Loucy (cell line): ENCODE measurements around the gene PCBP3.

ENCODE experiments used
- H2AFZ ChIP-seq: fragments of 200-600 bp; sonication (generic); 2 replicates; pipeline ENCODE4 v1.6.0; 2016; ENCODE audit warnings: antibody characterized with exemption, mild to moderate bottlenecking, low read length, moderate library complexity
- H3F3A ChIP-seq: fragments of 200-600 bp; 2 replicates; pipeline ENCODE4 v1.6.0; 2016; ENCODE audit warnings: antibody characterized with exemption, low read depth, mild to moderate bottlenecking
- H3K27me3 ChIP-seq: fragments of 200-600 bp; sonication (generic); 2 replicates; pipeline ENCODE4 v1.6.1; 2014; ENCODE audit warnings: low read length, mild to moderate bottlenecking; ENCODE audit not compliant: insufficient read depth, poor library complexity, severe bottlenecking
- H3K36me3 ChIP-seq: fragments of 200-600 bp; sonication (generic); 2 replicates; pipeline ENCODE4 v1.6.1; 2016; ENCODE audit warnings: low read length; ENCODE audit not compliant: insufficient read depth
- H3K4me1 ChIP-seq: fragments of 200-600 bp; sonication (generic); 2 replicates; pipeline ENCODE4 v1.5.1; 2014; ENCODE audit warnings: low read length, mild to moderate bottlenecking; ENCODE audit not compliant: insufficient read depth, poor library complexity, severe bottlenecking
- H3K4me2 ChIP-seq: fragments of 200-600 bp; sonication (generic); 2 replicates; pipeline ENCODE4 v1.6.0; 2014; ENCODE audit warnings: antibody characterized with exemption, low read length, low read depth, mild to moderate bottlenecking; ENCODE audit not compliant: poor library complexity, severe bottlenecking
- H3K4me3 ChIP-seq: fragments of 200-600 bp; sonication (generic); 2 replicates; pipeline ENCODE4 v1.5.1; 2014; ENCODE audit warnings: low read length, mild to moderate bottlenecking, mixed read lengths; ENCODE audit not compliant: poor library complexity, severe bottlenecking
- H3K79me2 ChIP-seq: fragments of 200-600 bp; sonication (generic); 2 replicates; pipeline ENCODE4 v1.6.1; 2014; ENCODE audit warnings: low read length; ENCODE audit not compliant: insufficient read depth
- H3K9ac ChIP-seq: fragments of 200-600 bp; sonication (generic); 2 replicates; pipeline ENCODE4 v1.6.0; 2014; ENCODE audit warnings: mild to moderate bottlenecking, low read depth, low read length, moderate library complexity; ENCODE audit not compliant: poor library complexity, severe bottlenecking
- H3K9me2 ChIP-seq: fragments of 200-600 bp; sonication (generic); replicated peaks from 2 replicates; pipeline ENCODE4 v1.6.1; 2016; ENCODE audit warnings: low read depth, low read length, mixed read lengths
- H3K9me3 ChIP-seq: fragments of 200-600 bp; sonication (generic); 2 replicates; pipeline ENCODE4 v1.6.1; 2014; ENCODE audit warnings: mild to moderate bottlenecking, antibody characterized with exemption, low read length, low read depth; ENCODE audit not compliant: insufficient read depth
- H4K20me1 ChIP-seq: fragments of 200-600 bp; sonication (generic); 2 replicates; pipeline ENCODE4 v1.6.0; 2014; ENCODE audit warnings: antibody characterized with exemption, low read length, mild to moderate bottlenecking; ENCODE audit not compliant: insufficient read depth, poor library complexity, severe bottlenecking
- EZH2phosphoT487 ChIP-seq: fragments of 200-600 bp; IDR thresholded peaks from 2 replicates; pipeline ENCODE4 v1.6.1; 2018; ENCODE audit warnings: antibody characterized with exemption, mild to moderate bottlenecking, moderate library complexity, borderline replicate concordance
- TF ChIP-seq, protein P1 (sequence below): fragments of 200-600 bp; sonication (generic); conservative IDR thresholded peaks from 2 replicates; pipeline ENCODE4 v1.5.1; 2014; ENCODE audit warnings: mild to moderate bottlenecking, antibody characterized with exemption, low read length

Gene PCBP3

GRCh38 chr21:45826676-45827301 lies 183.3 kb downstream of the PCBP3 start:
- no peak overlapping the region for H3K4me3 ChIP-seq
- TF ChIP-seq EZH2phosphoT487 = no peak
- TF ChIP-seq, protein P1, sequence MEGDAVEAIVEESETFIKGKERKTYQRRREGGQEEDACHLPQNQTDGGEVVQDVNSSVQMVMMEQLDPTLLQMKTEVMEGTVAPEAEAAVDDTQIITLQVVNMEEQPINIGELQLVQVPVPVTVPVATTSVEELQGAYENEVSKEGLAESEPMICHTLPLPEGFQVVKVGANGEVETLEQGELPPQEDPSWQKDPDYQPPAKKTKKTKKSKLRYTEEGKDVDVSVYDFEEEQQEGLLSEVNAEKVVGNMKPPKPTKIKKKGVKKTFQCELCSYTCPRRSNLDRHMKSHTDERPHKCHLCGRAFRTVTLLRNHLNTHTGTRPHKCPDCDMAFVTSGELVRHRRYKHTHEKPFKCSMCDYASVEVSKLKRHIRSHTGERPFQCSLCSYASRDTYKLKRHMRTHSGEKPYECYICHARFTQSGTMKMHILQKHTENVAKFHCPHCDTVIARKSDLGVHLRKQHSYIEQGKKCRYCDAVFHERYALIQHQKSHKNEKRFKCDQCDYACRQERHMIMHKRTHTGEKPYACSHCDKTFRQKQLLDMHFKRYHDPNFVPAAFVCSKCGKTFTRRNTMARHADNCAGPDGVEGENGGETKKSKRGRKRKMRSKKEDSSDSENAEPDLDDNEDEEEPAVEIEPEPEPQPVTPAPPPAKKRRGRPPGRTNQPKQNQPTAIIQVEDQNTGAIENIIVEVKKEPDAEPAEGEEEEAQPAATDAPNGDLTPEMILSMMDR = no peak
- H4K20me1 ChIP-seq = no peaks in the 10 kb centered on the region
- no peaks in the 10 kb centered on the region for H3K9me3 ChIP-seq
- no peak overlapping the region for H3K4me2 ChIP-seq
- H3F3A ChIP-seq = no peaks in the 10 kb centered on the region
- H3K9ac ChIP-seq = no peak overlapping the region
- no peaks in the 10 kb centered on the region for H3K79me2 ChIP-seq
- peaks cover 5% of the 10 kb centered on the region for H3K4me1 ChIP-seq
- H3K27me3 ChIP-seq = no peaks in the 10 kb centered on the region
- H2AFZ ChIP-seq = no peak overlapping the region
- no peaks in the 10 kb centered on the region for H3K36me3 ChIP-seq
- no peaks in the 10 kb centered on the region for H3K9me2 ChIP-seq

- Histone ChIP-seq H3K79me2 (no peaks in the 10 kb centered on the region), H2AFZ (no peak overlapping the region), H3K9me2 (no peaks in the 10 kb centered on the region), H3K4me2 (no peak overlapping the region), H4K20me1 (no peaks in the 10 kb centered on the region), H3K9ac (no peak overlapping the region), H3K27me3 (no peaks in the 10 kb centered on the region), H3K4me1 (peaks cover 5% of the 10 kb centered on the region), H3F3A (no peaks in the 10 kb centered on the region), H3K36me3 (no peaks in the 10 kb centered on the region), H3K9me3 (no peaks in the 10 kb centered on the region), H3K4me3 (no peak overlapping the region)
- TF ChIP-seq EZH2phosphoT487 = no peak
- TF ChIP-seq, protein P1 = no peak
Measured at GRCh38 chr21:45827302-45827692, 183.8 kb downstream of the PCBP3 start.

GRCh38 chr21:45827881-45828579 lies 184.5 kb downstream of the PCBP3 start:
- H3K9me2 ChIP-seq = no peaks in the 10 kb centered on the region
- no peaks in the 10 kb centered on the region for H3F3A ChIP-seq
- H4K20me1 ChIP-seq = no peaks in the 10 kb centered on the region
- TF ChIP-seq, protein P1 = no peak
- no peak for TF ChIP-seq EZH2phosphoT487
- H3K4me1 ChIP-seq = peaks cover 5% of the 10 kb centered on the region
- no peak overlapping the region for H3K4me3 ChIP-seq
- H2AFZ ChIP-seq = no peak overlapping the region
- no peak overlapping the region for H3K9ac ChIP-seq
- no peaks in the 10 kb centered on the region for H3K9me3 ChIP-seq
- H3K79me2 ChIP-seq = no peaks in the 10 kb centered on the region
- H3K27me3 ChIP-seq = no peaks in the 10 kb centered on the region
- no peaks in the 10 kb centered on the region for H3K36me3 ChIP-seq
- H3K4me2 ChIP-seq = no peak overlapping the region
